Activated naive CD4-positive, alpha-beta T cell treated with Interleukin-2 at 50 U/mL for 16 hours (primary cell): ENCODE data around the gene IGLL1.
A peak's percentile ranks its signal among the peaks of the same experiment; 100 is the strongest.
"Not testable (repeated sequence)": the region's sequence is repeated elsewhere in the genome, so short reads cannot be mapped to it uniquely, and the experiment has no call there.

ENCODE experiments used
- DNase-seq: peaks from one replicate; pipeline ENCODE4 v3.0.0-alpha.2; 2020

Gene IGLL1

GRCh38 chr22:23591201-23591791, 11.2 kb upstream of the IGLL1 start:
- peak; percentile 54 for DNase-seq

GRCh38 chr22:23583836-23584235, 3.7 kb upstream of the IGLL1 start:
- DNase-seq = no peak

GRCh38 chr22:23583153-23583552, 3.1 kb upstream of the IGLL1 start:
- no peak for DNase-seq

GRCh38 chr22:23581260-23581650, 1.2 kb upstream of the IGLL1 start:
- no peak for DNase-seq

GRCh38 chr22:23580576-23581259, 628 bp upstream of the IGLL1 start:
- DNase-seq = no peak

- no peak for DNase-seq
Observed at GRCh38 chr22:23579280-23579679, 810 bp downstream of the IGLL1 start.

GRCh38 chr22:23578306-23578705, 1.8 kb downstream of the IGLL1 start:
- DNase-seq = no peak

GRCh38 chr22:23576681-23577080, 3.4 kb downstream of the IGLL1 start:
- no peak for DNase-seq

- no peak for DNase-seq
Observed at GRCh38 chr22:23575601-23576000, 4.5 kb downstream of the IGLL1 start.

- DNase-seq = no peak
Observed at GRCh38 chr22:23574877-23575276, 5.2 kb downstream of the IGLL1 start.

GRCh38 chr22:23574371-23574811, 5.7 kb downstream of the IGLL1 start:
- no peak for DNase-seq

GRCh38 chr22:23573701-23574235, 6.3 kb downstream of the IGLL1 start:
- not testable (repeated sequence) for DNase-seq

- DNase-seq = not testable (repeated sequence)
Observed at GRCh38 chr22:23573106-23573505, 7.0 kb downstream of the IGLL1 start.

GRCh38 chr22:23571486-23571885, 8.6 kb downstream of the IGLL1 start:
- no peak for DNase-seq

- no peak for DNase-seq
Observed at GRCh38 chr22:23570681-23571080, 9.4 kb downstream of the IGLL1 start.

- no peak for DNase-seq
Observed at GRCh38 chr22:23569716-23570115, 10.4 kb downstream of the IGLL1 start.

- DNase-seq = no peak
Observed at GRCh38 chr22:23569291-23569690, 10.8 kb downstream of the IGLL1 start.

- no peak for DNase-seq
Observed at GRCh38 chr22:23566705-23567475, 13.2 kb downstream of the IGLL1 start.

GRCh38 chr22:23565915-23566704, 14.0 kb downstream of the IGLL1 start:
- peak; percentile 9 for DNase-seq

- DNase-seq = peak; percentile 8
Observed at GRCh38 chr22:23565305-23565914, 14.7 kb downstream of the IGLL1 start.

GRCh38 chr22:23564276-23564675, 15.8 kb downstream of the IGLL1 start:
- no peak for DNase-seq

GRCh38 chr22:23563111-23563510, 17.0 kb downstream of the IGLL1 start:
- no peak for DNase-seq
